Stimulated activated CD8-positive, alpha-beta memory T cell treated with anti-CD3 and anti-CD28 coated beads, Interleukin-15, amount 100 ng/mL, for 4 hours (primary cell): ENCODE measurements around the gene SPAG4.

ENCODE experiments used
- DNase-seq, 2 donors: peaks; one replicate each; pipeline ENCODE4 v3.0.0-alpha.2; 2020; ENCODE audit warnings: low read depth in 2 of 2

The SPAG4 gene

DNA sequence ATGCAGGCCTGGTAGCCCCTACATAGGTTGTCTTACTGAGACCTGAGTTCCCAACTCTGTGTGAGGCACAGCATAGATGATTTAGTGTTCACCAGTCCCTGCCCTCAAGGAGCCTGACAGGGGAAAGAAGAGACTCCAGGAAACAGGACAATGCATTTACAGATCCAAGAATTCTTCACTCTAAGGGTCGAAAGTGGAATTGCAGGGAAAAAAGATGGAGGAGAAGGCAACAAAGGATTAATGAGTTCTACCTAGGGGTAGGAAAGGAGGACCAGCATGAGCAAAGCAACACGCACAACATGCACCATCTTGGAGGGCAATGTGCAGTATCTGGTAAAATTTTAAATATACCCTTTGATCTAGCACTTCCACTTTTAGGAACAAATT, 5.9 kb downstream of the SPAG4 start:
- DNase-seq: no peak

DNA sequence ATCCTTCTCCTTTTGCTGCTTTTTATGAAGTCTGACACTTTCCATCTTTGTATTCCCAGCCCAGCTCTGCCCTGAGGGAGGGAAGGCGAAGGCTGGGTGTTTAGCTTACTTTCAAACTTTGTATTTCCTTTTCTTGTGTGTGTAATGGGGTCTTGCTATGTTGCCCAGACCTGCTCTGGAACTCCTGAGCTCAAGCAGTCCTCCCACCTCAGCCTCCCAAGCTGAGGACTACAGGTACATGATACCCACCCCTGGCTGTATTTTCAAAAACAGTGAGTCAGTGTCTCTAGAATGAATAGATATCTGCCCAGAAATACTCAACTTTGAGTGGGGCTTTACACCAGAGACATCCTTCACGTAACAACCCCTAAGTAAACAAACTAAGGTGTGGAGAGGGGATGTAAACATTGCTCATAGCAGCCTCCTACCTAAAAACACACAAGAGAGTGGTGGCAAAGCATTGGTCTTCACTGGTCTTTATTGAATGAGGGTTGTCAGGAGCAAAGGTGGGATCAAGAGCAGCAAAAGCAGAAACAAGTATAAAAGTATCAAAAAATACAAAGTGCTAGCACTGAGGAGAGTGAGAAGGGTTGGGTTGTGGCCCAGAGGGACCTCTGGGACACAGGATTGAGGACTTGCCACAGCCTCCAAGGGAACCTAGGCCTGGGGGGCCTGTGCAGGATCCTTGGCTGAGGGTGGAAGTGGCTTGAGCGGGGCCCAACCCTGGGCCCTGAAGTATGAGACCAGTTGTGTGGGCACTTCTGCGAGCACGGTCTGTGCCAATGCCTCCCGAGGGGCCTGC, 10.2 kb downstream of the SPAG4 start:
- no peak for DNase-seq

DNA sequence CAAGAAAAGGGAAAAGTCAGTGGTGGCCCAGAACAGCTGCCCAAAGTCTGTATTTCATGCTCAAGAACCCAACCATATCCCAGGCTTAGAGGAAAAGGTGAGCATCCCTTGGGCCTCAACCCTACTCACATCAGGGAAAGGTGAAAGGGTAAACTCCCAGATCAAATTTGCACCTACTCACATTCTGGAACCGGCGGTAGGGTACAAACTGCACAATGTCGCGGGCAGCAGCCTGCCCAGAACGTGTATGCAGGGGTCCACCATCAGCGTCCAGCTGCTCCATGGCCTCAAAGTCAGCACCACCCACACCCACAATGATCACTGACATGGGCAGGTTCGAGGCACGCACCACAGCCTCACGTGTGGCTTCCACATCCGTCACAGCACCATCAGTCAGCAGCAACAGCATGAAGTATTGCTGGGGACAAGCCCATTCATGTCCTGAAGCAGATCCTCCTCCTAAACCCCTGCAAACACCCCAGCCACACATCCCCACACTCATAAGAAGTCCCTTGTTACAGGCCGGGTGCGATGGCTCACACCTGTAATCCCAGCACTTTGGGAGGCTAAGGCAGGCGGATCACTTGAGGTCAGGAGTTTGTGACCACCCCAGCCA, 10.9 kb downstream of the SPAG4 start:
- DNase-seq: no peak

DNA sequence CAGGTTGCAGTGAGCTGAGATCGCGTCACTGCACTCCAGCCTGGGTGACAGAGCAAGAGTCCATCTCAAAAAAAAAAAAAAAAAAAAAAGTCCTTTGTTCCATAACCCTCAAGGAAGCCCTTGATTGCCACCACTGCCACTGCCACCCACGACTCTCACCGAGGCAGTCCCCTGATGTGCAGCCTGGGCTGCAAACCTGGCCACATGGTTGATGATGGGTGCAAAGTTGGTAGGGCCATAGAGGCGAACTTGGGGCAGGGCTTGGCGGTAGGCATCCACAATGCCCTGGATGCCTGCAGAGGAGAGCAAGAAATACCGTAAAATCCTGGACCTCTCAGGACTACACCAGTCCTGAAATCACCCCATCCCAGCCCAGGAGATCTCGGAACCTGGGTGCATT, 11.5 kb downstream of the SPAG4 start:
- no peak for DNase-seq

DNA sequence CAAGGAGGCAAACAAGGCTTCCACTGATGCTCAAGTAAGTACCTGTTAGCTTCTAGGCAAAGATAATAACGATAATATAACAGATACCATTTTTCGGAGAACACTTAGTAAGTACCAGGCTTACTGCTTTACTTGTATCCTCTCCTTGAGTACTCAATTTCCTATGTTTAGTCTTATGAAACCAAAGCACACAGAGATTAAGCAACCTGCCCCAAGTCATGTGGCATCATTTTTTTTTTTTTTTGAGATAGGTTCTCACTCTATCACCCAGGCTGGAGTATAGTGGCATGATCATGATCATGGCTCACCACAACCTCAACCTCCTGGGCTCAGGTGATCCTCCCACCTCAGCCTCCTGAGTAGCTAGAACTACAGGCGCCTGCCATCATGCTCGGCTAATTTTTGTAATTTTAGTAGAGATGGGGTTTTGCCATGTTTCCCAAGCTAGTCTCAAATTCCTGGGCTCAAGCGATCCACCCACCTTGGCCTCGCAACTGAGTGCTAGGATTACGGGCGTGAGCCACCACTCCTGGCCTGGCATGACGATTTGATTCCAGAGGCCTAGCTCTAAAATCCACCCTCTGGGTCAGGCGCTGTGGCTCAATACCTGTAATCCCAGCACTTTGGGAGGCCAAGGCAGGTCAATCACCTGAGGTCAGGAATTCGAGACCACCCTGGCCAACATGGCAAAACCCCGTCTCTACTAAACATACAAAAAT, 14.0 kb downstream of the SPAG4 start:
- no peak for DNase-seq

DNA sequence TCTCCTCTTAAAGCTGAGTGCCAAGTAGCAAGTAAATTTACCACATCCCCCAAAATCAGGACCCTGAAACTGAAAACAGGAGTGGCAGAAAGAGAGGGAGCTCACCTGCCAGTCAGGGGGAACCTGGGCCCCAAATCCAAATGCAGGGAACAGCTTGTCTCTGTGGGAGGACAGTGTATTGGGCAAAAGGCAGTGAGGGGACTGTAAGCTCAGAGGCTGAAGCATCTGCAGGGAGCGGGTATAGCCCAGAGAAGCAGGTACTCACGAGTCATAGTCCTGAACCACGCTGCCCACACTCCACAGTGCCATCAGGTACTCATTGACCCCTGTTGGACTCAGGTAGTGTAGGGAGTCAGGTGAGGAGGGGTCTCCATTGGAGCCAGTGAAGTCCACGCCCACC, 15.0 kb downstream of the SPAG4 start:
- DNase-seq: no peak

DNA sequence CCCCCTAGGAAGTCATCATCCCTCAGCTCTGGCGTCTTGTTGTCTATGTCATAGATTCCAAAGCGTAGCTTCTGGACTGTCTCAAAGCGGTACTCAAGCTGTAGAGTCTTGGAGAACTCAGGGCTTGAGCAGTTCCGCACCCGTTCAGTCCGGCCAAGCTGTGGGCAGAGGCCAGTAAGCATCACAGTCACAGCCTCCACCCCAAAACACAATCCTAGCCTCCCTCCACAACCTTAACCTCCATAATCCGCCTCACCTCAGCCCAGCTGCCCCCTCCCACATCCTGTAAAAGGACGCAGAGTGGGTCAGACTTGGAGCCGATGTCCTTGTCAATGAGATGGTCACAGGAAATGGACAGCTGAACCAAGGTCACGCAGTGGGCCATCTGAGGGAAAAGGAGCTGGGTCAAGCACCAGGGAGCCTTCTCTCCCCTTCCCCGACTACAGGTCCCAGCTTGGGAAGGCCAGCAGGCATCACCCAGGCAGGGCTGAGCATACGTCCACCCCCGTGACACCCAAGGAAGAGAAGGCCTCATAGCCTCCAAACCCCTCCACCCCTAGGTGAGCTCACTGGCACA, 17.0 kb downstream of the SPAG4 start:
- DNase-seq: no peak

DNA sequence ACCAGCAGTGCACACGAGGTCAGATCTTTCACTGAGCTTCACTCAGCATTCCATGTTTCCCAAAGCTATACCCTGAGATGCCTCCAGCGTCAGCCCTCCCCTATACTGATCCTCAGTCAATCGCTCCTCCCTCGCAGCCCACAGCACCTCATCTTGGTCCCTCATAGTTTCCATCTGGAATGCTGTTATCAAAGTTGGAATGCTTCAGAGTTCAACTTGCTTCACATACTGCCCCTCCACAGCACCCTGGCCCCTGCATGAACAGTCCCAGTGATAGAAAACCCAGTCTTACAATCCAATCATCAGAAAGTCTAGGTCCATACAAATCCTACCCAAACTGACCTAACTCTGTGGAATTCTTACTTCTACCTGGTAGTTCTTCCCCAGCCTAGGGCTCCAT, 20.0 kb downstream of the SPAG4 start:
- no peak for DNase-seq

DNA sequence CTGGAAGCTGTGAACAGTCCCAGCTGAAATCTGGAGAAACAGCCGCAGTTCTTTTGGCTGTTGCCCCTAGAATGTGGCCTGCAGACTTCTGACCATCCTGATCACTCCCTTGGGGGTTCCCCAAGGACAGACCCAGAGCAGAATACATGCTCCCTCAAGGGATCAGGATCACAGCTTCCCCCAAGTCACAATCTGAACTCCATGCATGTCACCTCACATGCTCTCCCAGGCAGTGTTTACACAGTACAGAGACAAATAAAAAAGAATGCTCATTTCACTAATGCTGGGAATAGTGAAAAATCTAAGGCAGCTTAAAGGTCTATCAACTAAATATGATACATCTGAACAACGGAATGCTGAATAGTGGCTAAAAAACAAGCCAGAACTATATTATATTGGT, 20.5 kb downstream of the SPAG4 start:
- DNase-seq: no peak

DNA sequence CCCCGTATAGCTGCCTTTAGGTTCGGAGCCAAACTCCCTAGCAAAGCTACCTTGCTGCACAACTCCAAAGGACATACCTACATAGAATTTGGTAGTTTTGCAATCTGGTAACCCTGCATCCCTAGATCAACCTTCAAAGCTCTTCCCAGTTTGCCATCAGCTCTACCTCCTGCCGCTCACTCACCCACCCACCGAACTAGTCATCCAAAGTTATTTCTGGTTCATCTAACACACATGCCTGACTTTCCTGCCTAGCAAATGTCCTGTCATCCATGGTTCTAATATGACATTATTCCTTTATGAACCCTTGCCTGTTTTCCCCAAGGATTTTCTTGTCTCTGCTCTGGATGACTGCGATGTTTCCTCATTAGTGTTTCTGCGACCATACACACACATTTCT, 21.6 kb downstream of the SPAG4 start:
- DNase-seq: no peak

DNA sequence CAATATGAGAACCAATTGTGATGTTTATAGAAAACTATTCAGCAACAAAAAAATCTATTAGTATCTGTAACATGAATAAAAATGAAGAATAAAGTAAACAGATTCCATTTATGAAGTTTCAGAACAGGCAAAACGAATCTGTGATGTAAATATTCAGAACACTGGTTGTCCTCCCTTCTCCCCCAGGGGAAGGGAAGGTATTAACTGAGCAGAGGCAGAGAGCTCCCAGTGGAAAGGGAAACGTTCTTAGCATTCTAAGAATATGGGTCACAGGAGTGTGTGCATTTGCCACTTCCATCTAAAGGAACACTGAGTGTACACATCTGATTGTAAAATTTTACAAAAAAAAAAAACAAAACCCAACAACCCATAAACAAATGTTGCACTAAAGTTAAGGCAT, 23.1 kb downstream of the SPAG4 start:
- DNase-seq: no peak

DNA sequence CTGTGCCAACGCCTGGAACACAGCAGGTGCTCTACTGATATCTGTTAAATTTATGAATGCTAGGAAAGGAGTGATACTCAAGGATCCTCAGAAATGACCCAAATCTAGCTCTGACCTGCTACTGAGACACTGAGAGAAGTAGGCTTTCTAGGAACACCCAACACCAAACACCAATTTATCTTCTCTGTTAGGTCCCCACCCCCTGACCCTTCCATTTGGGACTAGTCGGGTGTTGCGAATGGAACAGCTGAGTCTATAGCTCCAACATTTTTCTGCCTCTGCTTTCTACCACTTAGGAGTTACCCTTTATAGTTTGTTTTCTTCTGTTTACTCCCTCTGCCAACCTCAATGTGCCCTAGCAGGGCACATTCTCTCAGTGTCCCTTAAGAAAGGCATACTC, 25.1 kb downstream of the SPAG4 start:
- no peak for DNase-seq

DNA sequence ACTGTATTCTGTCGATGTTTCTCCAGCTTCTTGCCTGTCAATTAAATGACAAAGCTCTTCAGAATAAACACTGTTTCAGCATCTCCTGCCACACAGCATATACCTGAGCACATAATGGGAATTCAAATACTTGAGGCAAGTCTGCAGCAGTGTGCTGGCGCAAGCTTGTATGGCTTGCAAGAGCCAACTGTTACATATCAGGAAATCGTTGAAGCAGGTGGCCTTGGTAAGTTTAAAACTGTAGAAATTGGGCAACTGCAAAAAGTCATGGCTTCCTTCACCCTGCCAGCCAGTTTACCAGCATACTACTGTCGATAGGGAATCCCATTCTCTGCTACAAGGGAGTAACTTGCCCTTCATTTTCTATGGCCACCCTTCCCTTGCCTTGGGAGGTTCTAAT, 26.1 kb downstream of the SPAG4 start:
- no peak for DNase-seq

DNA sequence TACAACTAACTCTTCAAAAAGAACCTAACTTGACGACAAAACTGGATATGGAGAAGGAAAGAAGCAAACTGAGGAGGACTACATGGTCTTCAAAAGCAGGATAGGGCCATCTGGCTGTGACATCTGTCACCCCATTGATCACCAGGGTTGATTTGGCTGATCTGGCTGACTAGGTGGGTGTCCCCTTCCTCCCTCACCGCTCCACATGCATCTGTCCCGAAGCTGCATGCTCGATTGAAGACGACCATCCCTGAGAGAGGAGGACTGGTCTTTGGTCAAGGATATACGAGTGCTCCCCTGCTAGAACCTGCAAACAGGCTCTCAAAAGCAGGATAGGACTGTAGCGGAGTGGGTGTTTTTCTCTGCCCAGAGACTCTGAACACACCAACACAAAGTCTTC, 27.4 kb downstream of the SPAG4 start:
- DNase-seq: no peak

DNA sequence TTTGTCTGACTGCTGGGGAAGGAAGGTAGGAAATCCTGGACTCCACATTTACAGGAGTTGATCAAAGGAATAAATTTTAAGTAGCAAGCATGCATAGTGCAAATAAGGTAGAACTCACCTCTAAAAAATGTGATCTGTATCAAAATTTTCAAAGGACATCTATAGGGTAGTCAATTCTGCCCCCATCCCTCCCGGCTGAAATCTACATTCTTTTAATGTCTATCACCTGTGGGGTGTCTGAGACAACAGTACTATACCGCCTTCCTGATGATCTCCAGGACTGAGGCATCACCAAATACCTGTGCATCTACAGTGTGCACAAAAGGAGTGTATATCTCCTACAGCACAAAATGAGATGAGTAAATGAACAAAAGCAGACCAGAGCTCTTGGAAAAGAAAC, 29.2 kb downstream of the SPAG4 start:
- DNase-seq: no peak

DNA sequence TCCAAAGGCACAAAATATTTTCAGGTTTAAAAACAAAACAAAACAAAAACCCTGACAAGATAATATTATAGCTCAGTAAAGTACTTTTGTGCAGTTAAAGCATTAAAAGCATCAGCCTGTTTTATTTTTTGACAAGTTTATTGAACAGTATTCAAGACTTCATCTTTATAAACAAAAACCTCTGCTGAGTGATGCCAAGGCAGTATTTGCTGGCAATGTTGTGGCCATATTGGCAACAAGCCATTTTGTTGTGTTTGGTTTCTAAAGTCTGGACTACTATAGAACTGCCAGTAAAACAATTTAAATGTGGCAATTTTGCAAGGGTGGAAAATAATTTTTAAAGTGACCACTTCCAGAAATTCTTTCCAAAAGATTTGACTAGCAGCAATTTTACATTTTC, 33.2 kb downstream of the SPAG4 start:
- no peak for DNase-seq

DNA sequence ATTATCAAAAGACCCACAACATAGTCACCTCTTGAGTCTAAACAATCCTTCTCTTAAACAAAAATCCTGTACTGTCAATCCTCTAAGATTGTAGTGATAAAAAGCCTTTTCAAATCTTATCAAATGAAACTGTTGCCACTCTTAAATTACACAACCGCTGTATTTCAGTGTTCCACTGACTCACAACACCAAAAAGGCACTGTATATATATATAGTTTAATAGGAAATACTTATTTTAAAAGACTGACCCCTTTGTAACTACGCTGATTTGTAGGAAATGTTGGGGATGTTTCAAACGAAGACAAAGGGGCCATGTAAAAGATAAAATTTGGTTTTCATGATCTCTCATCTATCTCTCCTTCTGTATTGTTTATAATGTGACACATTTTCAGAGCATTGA, 35.0 kb downstream of the SPAG4 start:
- no peak for DNase-seq

DNA sequence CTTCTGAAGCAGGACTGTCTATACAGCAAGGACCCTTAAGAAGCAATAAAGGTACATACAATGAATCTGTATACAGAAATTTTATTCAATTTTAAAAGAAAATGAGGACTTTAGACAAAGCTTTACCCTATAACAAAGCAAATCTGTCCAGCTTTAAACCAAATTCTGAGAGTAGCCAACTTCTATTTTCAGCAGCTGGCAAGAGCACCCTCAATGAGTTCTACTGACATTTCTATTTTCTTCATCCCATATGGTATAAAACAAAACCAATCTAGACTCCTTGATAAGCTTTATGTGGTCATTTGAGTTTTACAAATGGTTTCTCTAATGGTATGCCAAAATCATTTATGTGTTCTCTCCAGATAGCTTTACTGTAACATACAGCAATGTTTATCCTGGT, 36.3 kb downstream of the SPAG4 start:
- DNase-seq: no peak

DNA sequence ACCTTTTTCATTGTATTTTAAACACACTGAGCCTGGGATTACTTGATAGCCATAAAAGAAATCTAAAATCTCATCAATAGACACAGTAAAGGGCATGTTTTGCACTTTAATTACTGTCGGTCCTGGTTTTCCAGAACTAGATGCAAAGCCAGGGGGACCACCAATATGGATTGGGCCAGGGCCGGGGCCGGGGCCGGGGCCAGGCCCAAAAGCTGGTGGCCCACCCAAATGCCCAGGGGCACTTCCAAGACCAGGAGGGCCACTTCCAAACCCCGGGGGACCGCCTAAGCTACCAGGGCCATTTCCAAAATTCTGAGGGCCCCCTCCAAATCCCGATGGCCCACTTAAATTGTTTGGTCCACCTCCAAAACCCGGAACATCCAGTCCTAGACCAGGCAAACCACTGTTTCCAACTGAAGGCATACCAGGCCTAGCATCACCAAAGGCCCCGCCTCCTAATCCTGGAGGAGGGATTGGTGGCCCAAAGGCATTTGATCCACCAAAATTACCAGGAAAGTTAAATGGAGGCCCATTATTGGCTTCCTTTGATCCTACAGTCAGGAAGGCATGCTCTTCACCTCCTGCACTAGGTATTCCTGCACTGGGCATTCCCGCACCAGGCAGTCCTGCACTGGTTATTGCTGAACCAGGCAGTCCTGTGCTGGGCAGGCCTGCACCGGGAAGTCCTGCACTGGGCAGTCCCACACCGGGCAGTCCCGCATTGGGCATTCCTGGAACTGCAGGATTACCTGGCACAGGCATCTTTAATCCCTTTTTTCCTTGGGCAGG, 37.2 kb downstream of the SPAG4 start:
- no peak for DNase-seq

DNA sequence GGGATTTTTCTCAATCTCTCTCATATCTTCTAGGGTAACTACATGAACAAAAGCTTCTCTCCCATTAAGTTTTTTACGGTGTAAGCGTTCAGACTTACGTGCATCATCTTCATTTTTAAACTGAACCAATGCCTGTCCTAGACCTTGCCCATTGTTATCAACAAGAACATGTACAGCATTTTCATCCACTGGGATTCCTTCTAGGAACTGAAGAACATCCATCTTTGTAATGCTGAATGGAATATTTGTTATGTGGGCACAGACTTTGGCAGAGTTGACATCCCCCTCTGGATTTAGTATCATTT, 37.8 kb downstream of the SPAG4 start:
- no peak for DNase-seq

DNA sequence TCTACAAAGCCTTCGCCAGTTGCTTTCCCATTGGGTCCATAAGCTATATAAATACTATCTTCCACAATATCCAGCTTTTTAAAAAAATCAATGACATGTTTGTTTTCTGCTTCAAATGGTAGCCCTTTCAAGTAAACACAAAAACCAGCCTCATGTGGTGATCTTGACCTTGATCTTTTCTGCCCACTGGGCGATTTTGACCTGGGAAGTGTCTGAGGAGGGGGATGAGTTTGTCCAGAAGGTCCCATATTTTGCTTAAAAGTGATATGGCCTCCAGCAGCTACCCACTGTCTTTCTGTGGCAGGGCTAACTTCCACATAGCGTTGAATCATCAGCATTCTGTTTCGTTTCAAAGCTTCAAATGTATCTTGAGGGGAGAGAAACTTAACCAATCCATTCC, 38.3 kb downstream of the SPAG4 start:
- no peak for DNase-seq

DNA sequence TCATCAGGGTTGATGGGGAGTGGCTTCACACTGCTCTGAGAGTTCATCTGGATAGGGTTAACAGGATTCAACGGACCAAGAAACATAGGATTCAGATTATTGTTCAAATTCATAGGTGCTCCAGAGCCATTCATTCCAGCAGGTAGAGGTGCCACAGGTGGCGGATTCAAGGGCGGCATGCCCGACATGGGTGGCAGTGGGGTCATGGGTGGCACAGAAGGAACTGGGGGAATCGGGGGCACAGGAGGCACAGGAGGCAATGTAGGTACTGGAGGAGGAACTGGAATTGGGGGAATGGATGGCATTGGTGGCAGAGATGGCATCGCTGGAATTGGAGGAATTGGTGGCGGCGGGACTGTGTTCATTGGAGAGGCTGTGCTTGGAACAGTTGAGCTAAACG, 38.8 kb downstream of the SPAG4 start:
- DNase-seq: no peak
